ENCODE data around the gene KIF1C. TPM values are rescaled to one million over a fixed set of nuclear protein-coding genes. Genes with fewer than 3 reads are reported as not detected.
"Not testable (repeated sequence)": the region's sequence is repeated elsewhere in the genome, so short reads cannot be mapped to it uniquely, and the experiment has no call there.

KIF1C gene
- total and polyA plus RNA-seq, 8 donors = 22.3 to 103 (median 75.4) TPM

- peak in 1 of 4 donors; percentile 15 for ATAC-seq
- Histone ChIP-seq H3K4me1 (no peaks in the 10 kb centered on the region), H3K9me3 (no peaks in the 10 kb centered on the region), H3K27me3 (no peaks in the 10 kb centered on the region), H3K36me3 (peaks cover 0 to 43% (median 14%) of the 10 kb centered on the region in 3 donors), H3K4me3 (no peak overlapping the region), H3K27ac (no peak overlapping the region)
- intact Hi-C loops (cut with DNase I) = no loop called here
- DNase-seq = peak in 1 of 6 donors; percentile 57
- WGBS, 2 donors = 92% methylated on average over 22 to 29 of the region's 29 CpGs
- FAIRE-seq = no peak
- no peak for TF ChIP-seq CTCF (IDR thresholded peaks at IDR 0.05)
Observed at GRCh38 chr17:5023588-5024147, 25.9 kb downstream of the KIF1C start.

GRCh38 chr17:5024604-5025003 lies 26.9 kb downstream of the KIF1C start:
- no peaks in the 10 kb centered on the region for H3K27me3 ChIP-seq
- WGBS, 2 donors = 100% methylated on average over 4 of the region's 4 CpGs
- no peak for DNase-seq
- ATAC-seq = no peak
- intact Hi-C loops (cut with DNase I) = no loop called here
- no peaks in the 10 kb centered on the region for H3K9me3 ChIP-seq
- no peak overlapping the region for H3K27ac ChIP-seq
- TF ChIP-seq CTCF (IDR thresholded peaks at IDR 0.05) = no peak
- H3K4me3 ChIP-seq = no peak overlapping the region
- H3K4me1 ChIP-seq = no peaks in the 10 kb centered on the region
- H3K36me3 ChIP-seq = peaks cover 0 to 35% (median 14%) of the 10 kb centered on the region in 3 donors
- no peak for FAIRE-seq

- H3K4me1 ChIP-seq = no peaks in the 10 kb centered on the region
- ATAC-seq (no peak), DNase-seq (no peak), FAIRE-seq (no peak)
- H3K4me3 ChIP-seq = no peak overlapping the region
- H3K27me3 ChIP-seq = no peaks in the 10 kb centered on the region
- H3K36me3 ChIP-seq = peaks cover 0 to 16% (median 4%) of the 10 kb centered on the region in 3 donors
- WGBS, 2 donors = 84 to 88% methylated on average over 6 of the region's 6 CpGs
- intact Hi-C loops (cut with DNase I) = no loop called here
- no peak for TF ChIP-seq CTCF (IDR thresholded peaks at IDR 0.05)
- H3K9me3 ChIP-seq = no peaks in the 10 kb centered on the region
- no peak overlapping the region for H3K27ac ChIP-seq
Observed at GRCh38 chr17:5027299-5027698, 29.5 kb downstream of the KIF1C start.

- intact Hi-C loops (cut with DNase I) = no loop called here
- Histone ChIP-seq H3K4me3 (no peak overlapping the region), H3K27ac (no peak overlapping the region), H3K36me3 (peaks cover 0 to 10% (median 0%) of the 10 kb centered on the region in 3 donors), H3K4me1 (no peaks in the 10 kb centered on the region), H3K27me3 (no peaks in the 10 kb centered on the region), H3K9me3 (no peaks in the 10 kb centered on the region)
- no peak for TF ChIP-seq CTCF (IDR thresholded peaks at IDR 0.05)
- ATAC-seq (no peak), FAIRE-seq (no peak), DNase-seq (no peak)
- 61 to 72% methylated on average over 5 of the region's 5 CpGs for WGBS, 2 donors
Observed at GRCh38 chr17:5027916-5028315, 30.2 kb downstream of the KIF1C start.

GRCh38 chr17:5030168-5030567 lies 32.4 kb downstream of the KIF1C start:
- WGBS, 2 donors = 91 to 93% methylated on average over 2 of the region's 2 CpGs
- DNase-seq; H3K4me1 ChIP-seq; FAIRE-seq; H3K4me3 ChIP-seq; H3K36me3 ChIP-seq; ATAC-seq; intact Hi-C loops (cut with DNase I); H3K27ac ChIP-seq; H3K9me3 ChIP-seq; H3K27me3 ChIP-seq: not testable (repeated sequence)

Measured in pancreas (tissue), 10 donors.